Endothelial cell of umbilical vein (primary cell): ENCODE data around the gene CD300H. TPM values are rescaled to one million over a fixed set of nuclear protein-coding genes. Genes with fewer than 3 reads are reported as not detected.

ENCODE experiments used
- BruUV-seq: library from RNA; stranded (reverse); fragments of 400-500 nt; replicated peaks from 2 replicates; lab custom pipeline; 2021; lab: Mats Ljungman, UMichigan
- CTCF ChIA-PET: fragments of 300-600, 350-600 bp; sonication (Branson Sonifier 250); formaldehyde crosslinking; loops from one replicate; lab custom pipeline; 2021; ENCODE audit warnings: antibody characterized with exemption, inconsistent platforms; lab: Charles Lee
- POLR2A ChIA-PET: fragments of 300-600, 350-600 bp; sonication (Branson Sonifier 250); formaldehyde crosslinking; loops from one replicate; lab custom pipeline; 2021; ENCODE audit warnings: antibody characterized with exemption, inconsistent platforms; lab: Charles Lee
- DNase-seq: peaks from one replicate; pipeline ENCODE4 v3.0.0-alpha.2; 2011; ENCODE audit warnings: low read depth, low spot score
- FAIRE-seq: peaks from 2 replicates; lab custom pipeline; 2011; peaks lifted over from hg19 to GRCh38; lab: Jason Lieb, UNC
- H2AFZ ChIP-seq: 2 replicates; pipeline ENCODE4 v1.6.0; 2012; ENCODE audit warnings: low read depth, low read length, control low read depth, inconsistent platforms
- H3K27ac ChIP-seq: 2 replicates; pipeline ENCODE4 v1.5.1; 2011; ENCODE audit warnings: low read depth, mild to moderate bottlenecking, control low read depth, low read length, moderate library complexity; ENCODE audit not compliant: insufficient read depth
- H3K27me3 ChIP-seq, 2 experiments: 2 replicates each; pipeline versions ENCODE4 v1.6.0 to v1.6.1; 2011; ENCODE audit warnings: low read length in 2 of 2, mixed read lengths in 1 of 2; ENCODE audit not compliant: control insufficient read depth in 2 of 2, insufficient read depth in 2 of 2
- H3K36me3 ChIP-seq, 2 experiments: 2 replicates in 1 of 2; 3 replicates in 1 of 2; pipeline ENCODE4 v1.5.1; 2011; ENCODE audit warnings: low read length in 2 of 2, mild to moderate bottlenecking in 1 of 2, moderate library complexity in 1 of 2; ENCODE audit not compliant: control insufficient read depth in 2 of 2, insufficient read depth in 2 of 2; ENCODE audit errors: extremely low read depth in 1 of 2
- H3K4me1 ChIP-seq: 3 replicates; pipeline ENCODE4 v1.5.1; 2011; ENCODE audit warnings: mild to moderate bottlenecking, low read length; ENCODE audit not compliant: control insufficient read depth, insufficient read depth; ENCODE audit errors: extremely low read depth
- H3K4me2 ChIP-seq: 2 replicates; pipeline ENCODE4 v1.6.1; 2011; ENCODE audit warnings: low read length, control low read depth, mixed read lengths; ENCODE audit not compliant: insufficient read depth
- H3K4me3 ChIP-seq, 3 experiments: fragments of 200-600 bp in 1 of 3; sonication (generic), shearing (Covaris generic) in 1 of 3; replicated peaks in 1 of 3; 2 replicates each; pipeline ENCODE4 v1.5.1; 2011 to 2016; ENCODE audit warnings: control low read depth in 3 of 3, low read length in 3 of 3, mild to moderate bottlenecking in 2 of 3, inconsistent platforms in 1 of 3, low read depth in 1 of 3, moderate library complexity in 1 of 3; ENCODE audit not compliant: insufficient read depth in 1 of 3
- H3K79me2 ChIP-seq: 2 replicates; pipeline ENCODE4 v1.6.0; 2012; ENCODE audit warnings: low read length, inconsistent platforms; ENCODE audit not compliant: control insufficient read depth, insufficient read depth
- H3K9ac ChIP-seq: replicated peaks from 2 replicates; pipeline ENCODE3; 2011; ENCODE audit warnings: low read length, control low read depth; ENCODE audit not compliant: insufficient read depth; ENCODE audit errors: extremely low read depth
- H3K9me1 ChIP-seq: replicated peaks from 3 replicates; pipeline ENCODE4 v1.6.0; 2011; ENCODE audit warnings: mild to moderate bottlenecking, low read length; ENCODE audit not compliant: control insufficient read depth, insufficient read depth; ENCODE audit errors: extremely low read depth
- H3K9me3 ChIP-seq: replicated peaks from 2 replicates; pipeline ENCODE4 v1.5.1; 2012; ENCODE audit warnings: low read length, inconsistent platforms; ENCODE audit not compliant: control insufficient read depth, insufficient read depth
- H4K20me1 ChIP-seq: replicated peaks from 2 replicates; pipeline ENCODE3; 2011; ENCODE audit warnings: mild to moderate bottlenecking, low read length; ENCODE audit not compliant: control insufficient read depth, insufficient read depth; ENCODE audit errors: extremely low read depth
- CTCF ChIP-seq, 2 donors: IDR thresholded peaks; 1 replicate in 1 of 2; 2 replicates in 1 of 2; pipeline ENCODE4 v1.5.1; 2011; ENCODE audit warnings: low read length in 2 of 2, mild to moderate bottlenecking in 2 of 2, moderate library complexity in 2 of 2, control low read depth in 1 of 2, inconsistent platforms in 1 of 2, low read depth in 1 of 2; ENCODE audit not compliant: insufficient read depth in 1 of 2; ENCODE audit errors: extremely low read depth in 1 of 2
- EZH2 ChIP-seq: IDR thresholded peaks from 2 replicates; pipeline ENCODE4 v1.6.1; 2012; ENCODE audit warnings: borderline replicate concordance, low read depth, mild to moderate bottlenecking, moderate library complexity, low read length, inconsistent platforms; ENCODE audit not compliant: severe bottlenecking
- FOS ChIP-seq: IDR thresholded peaks from 2 replicates; pipeline ENCODE4 v1.6.1; 2011; ENCODE audit warnings: mild to moderate bottlenecking, low read length, moderate library complexity, borderline replicate concordance; ENCODE audit not compliant: insufficient read depth
- GATA2 ChIP-seq: IDR thresholded peaks from 2 replicates; pipeline ENCODE4 v1.7.0; 2011; ENCODE audit warnings: low read depth, mild to moderate bottlenecking, moderate library complexity, mixed read lengths, low read length; ENCODE audit not compliant: insufficient read length, insufficient read depth
- JUN ChIP-seq: IDR thresholded peaks from 2 replicates; pipeline ENCODE4 v1.6.1; 2011; ENCODE audit warnings: borderline replicate concordance, low read depth; ENCODE audit not compliant: insufficient read length, insufficient read depth
- MAX ChIP-seq: IDR thresholded peaks from 2 replicates; pipeline ENCODE4 v1.6.1; 2011; ENCODE audit not compliant: insufficient read depth, insufficient read length
- MYC ChIP-seq: IDR thresholded peaks from one replicate; pipeline ENCODE4 v1.6.1; 2011; ENCODE audit warnings: mild to moderate bottlenecking, low read depth, low read length
- POLR2A ChIP-seq: IDR thresholded peaks from 2 replicates; pipeline ENCODE4 v1.6.1; 2012; ENCODE audit warnings: low read depth, mild to moderate bottlenecking, control low read depth, low read length
- POLR2AphosphoS5 ChIP-seq: IDR thresholded peaks from 2 replicates; pipeline ENCODE4 v1.6.1; 2012; ENCODE audit warnings: low read depth, mild to moderate bottlenecking, control low read depth, low read length, moderate library complexity; ENCODE audit not compliant: insufficient read depth
- dilution Hi-C: fragments of 300-500 bp; cut with MboI; formaldehyde crosslinking; loops from one replicate; pipeline ENCODE4 v1.15.0; 2019; ENCODE audit warnings: low sequenced_read_pairs; ENCODE audit not compliant: extremely low pct_ligation_motif_present
- intact Hi-C: fragments of 100-400 bp; cut with micrococcal nuclease; formaldehyde crosslinking; loops from one replicate; pipeline ENCODE4 v1.10.0; 2022
- polyA plus RNA-seq, 4 experiments: library from polyadenylated mRNA; depleted of rRNA in 3 of 4; stranded (reverse) in 3 of 4; unstranded in 1 of 4; fragments of >200 nt; gene quantifications; 2 replicates each; pipeline versions ENCODE4 v1.2.1 to v1.2.3, GENCODE V29; 2011 to 2012; ENCODE audit warnings: missing spikeins in 1 of 4
- total RNA-seq: library from RNA; stranded (reverse); gene quantifications from 2 replicates; pipeline ENCODE4 v1.2.3, GENCODE V29; 2021

Gene CD300H
- total and polyA plus RNA-seq, 2 donors (not counting 3 experiments of a cell fraction or from before 2014, with no cell fraction given), result not detected

- Histone ChIP-seq H3K9me3 (no peaks in the 10 kb centered on the region), H3K79me2 (no peaks in the 10 kb centered on the region), H3K9ac (no peak overlapping the region), H3K9me1 (no peaks in the 10 kb centered on the region), H3K4me1 (no peaks in the 10 kb centered on the region), H3K27ac (no peak overlapping the region), H4K20me1 (no peaks in the 10 kb centered on the region), H2AFZ (no peak overlapping the region), H3K27me3 (no peaks in the 10 kb centered on the region), H3K4me3 (no peak overlapping the region), H3K4me2 (no peak overlapping the region), H3K36me3 (no peaks in the 10 kb centered on the region)
- TF ChIP-seq POLR2AphosphoS5 (no peak), MYC (no peak), MAX (no peak), EZH2 (no peak), POLR2A (no peak), GATA2 (no peak), JUN (no peak), CTCF (IDR thresholded peaks at IDR 0.05; ENCODE audit: extremely low read depth in 1 of 2, insufficient read depth in 1 of 2, low read depth in 1 of 2, low read length in 2 of 2) (no peak), FOS (no peak)
- ChIA-PET CTCF (no interaction called here), POLR2A (no interaction called here)
- no TSS peak for BruUV-seq
- DNase-seq (no peak), FAIRE-seq (no peak)
- intact Hi-C loops (no loop called here), dilution Hi-C loops (no loop called here)
Observed at GRCh38 chr17:74606050-74606449, 38.7 kb upstream of the CD300H start.
